Activated CD4-positive, alpha-beta T cell treated with anti-CD3 and anti-CD28 coated beads for 36 hours (primary cell): ENCODE results near the gene GGN. TPM values are rescaled to one million over a fixed set of nuclear protein-coding genes. Genes with fewer than 3 reads are reported as not detected.

ENCODE experiments used
- ATAC-seq: fragments of 200-7000 bp; cut with Tn5 transposase; one replicate; pipeline ENCODE4 v1.10.0; 2021; ENCODE audit warnings: mild to moderate bottlenecking, moderate library complexity
- CTCF ChIA-PET: fragments of 350-600 bp; sonication (Branson Sonifier 250); formaldehyde crosslinking; loops from one replicate; lab custom pipeline; 2021; ENCODE audit warnings: antibody characterized with exemption; lab: Charles Lee
- POLR2A ChIA-PET: fragments of 350-600 bp; sonication (Branson Sonifier 250); formaldehyde crosslinking; loops from one replicate; lab custom pipeline; 2021; ENCODE audit warnings: antibody characterized with exemption, inconsistent platforms; lab: Charles Lee
- DNase-seq: peaks from one replicate; pipeline ENCODE4 v3.0.0-alpha.2; 2020
- H3K27ac Mint-ChIP-seq: one replicate; pipeline ENCODE4 v1.8.0; 2021; ENCODE audit warnings: mixed read lengths
- H3K27me3 Mint-ChIP-seq: one replicate; pipeline ENCODE4 v1.8.0; 2021; ENCODE audit warnings: mixed read lengths
- H3K36me3 Mint-ChIP-seq: one replicate; pipeline ENCODE4 v1.8.0; 2021; ENCODE audit warnings: low read depth, mixed read lengths
- H3K4me1 Mint-ChIP-seq: one replicate; pipeline ENCODE4 v1.8.0; 2021; ENCODE audit warnings: mixed read lengths
- H3K4me3 Mint-ChIP-seq: one replicate; pipeline ENCODE4 v1.8.0; 2021; ENCODE audit warnings: mild to moderate bottlenecking, moderate library complexity, mixed read lengths
- H3K9me3 Mint-ChIP-seq: one replicate; pipeline ENCODE4 v1.8.0; 2021; ENCODE audit warnings: low read depth, mixed read lengths
- intact Hi-C, 2 experiments: fragments of 100-400 bp; cut with DNase I in 1 of 2; cut with micrococcal nuclease in 1 of 2; formaldehyde crosslinking; loops; one replicate each; pipeline versions ENCODE4 v1.14.2 to v1.15.1; 2022 to 2024; cut with DNase I, micrococcal nuclease
- total RNA-seq, 2 experiments: library from RNA; stranded (reverse); gene quantifications; one replicate each; pipeline ENCODE4 v1.2.3, GENCODE V29; 2021

Gene GGN
- total RNA-seq, 2 experiments from 2014 or later, result 0.30 to 0.51 TPM

DNA sequence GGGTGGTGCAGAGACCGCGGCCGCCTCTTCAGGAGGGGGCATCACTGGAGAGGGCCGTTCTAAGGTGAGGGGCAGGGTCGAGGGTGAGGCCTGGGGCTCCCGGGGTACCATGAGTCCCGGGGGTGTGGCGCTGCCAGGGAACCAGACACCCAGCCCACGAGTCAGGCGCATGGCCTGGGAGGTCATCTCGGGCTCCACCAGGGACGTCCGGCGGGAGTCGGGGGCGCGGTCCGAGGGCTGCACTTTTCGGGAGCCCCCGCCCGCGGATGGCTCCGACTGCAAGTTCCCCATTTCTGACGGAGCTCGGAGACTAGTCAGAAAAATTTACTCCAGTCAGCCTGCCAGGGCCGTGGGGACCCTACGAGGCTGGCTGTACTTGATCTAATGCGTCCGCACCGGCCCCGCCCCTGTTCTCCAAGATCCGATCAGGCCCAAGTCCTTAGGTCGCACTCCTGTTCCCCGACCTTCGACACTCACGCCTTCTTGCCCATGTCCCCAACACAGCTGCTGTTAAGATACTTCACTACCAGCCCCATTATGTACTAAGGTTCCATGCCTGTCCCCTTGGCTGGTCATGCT is 774 bp downstream of the GGN start:
- Mint-ChIP-seq H3K36me3 (peaks cover 35% of the 10 kb centered on the region), H3K27ac (peak overlapping the region; percentile 27), H3K4me3 (peak overlapping the region; percentile 74), H3K4me1 (peaks cover 24% of the 10 kb centered on the region), H3K27me3 (peaks cover 13% of the 10 kb centered on the region), H3K9me3 (no peaks in the 10 kb centered on the region)
- intact Hi-C loops, result loop anchor here (1.0 to 5.0 kb wide), 7 partner anchors 24 to 445 kb away; partner anchors contain the start of genes CATSPERG (in 1 of the 2), ECH1 (in 1 of the 2), EIF3K (in 1 of the 2) and MAP4K1 (in 1 of the 2)
- CTCF ChIA-PET, result interaction anchor here (0.7 to 3.6 kb wide), 4 partner anchors 13 to 104 kb away, joined by 3 to 28 read pairs (median 7); partner anchors contain the start of genes FAM98C and PSMD8
- POLR2A ChIA-PET, result interaction anchor here (0.5 to 1.9 kb wide), 6 partner anchors 9 to 1158 kb away, joined by 3 to 26 read pairs (median 4); partner anchors contain the start of genes FAM98C and PSMD8
- no peak for DNase-seq
- no peak for ATAC-seq

- intact Hi-C loops, result loop anchor here (2.0 to 5.0 kb wide), 6 partner anchors 24 to 446 kb away; partner anchors contain the start of genes CATSPERG (in 1 of the 2), ECH1 (in 1 of the 2), EIF3K (in 1 of the 2) and MAP4K1 (in 1 of the 2)
- Mint-ChIP-seq H3K27me3 (peaks cover 13% of the 10 kb centered on the region), H3K9me3 (no peaks in the 10 kb centered on the region), H3K27ac (no peak overlapping the region), H3K36me3 (peaks cover 41% of the 10 kb centered on the region), H3K4me3 (no peak overlapping the region), H3K4me1 (peaks cover 24% of the 10 kb centered on the region)
- CTCF ChIA-PET, result interaction anchor here (0.6 kb wide), 1 partner anchor 12 kb away, joined by 7 read pairs; the partner anchor contains the start of gene PSMD8
- POLR2A ChIA-PET, result no interaction called here
- DNase-seq (no peak), ATAC-seq (no peak)
Measured at GRCh38 chr19:38386300-38386970, 1.4 kb downstream of the GGN start.

DNA sequence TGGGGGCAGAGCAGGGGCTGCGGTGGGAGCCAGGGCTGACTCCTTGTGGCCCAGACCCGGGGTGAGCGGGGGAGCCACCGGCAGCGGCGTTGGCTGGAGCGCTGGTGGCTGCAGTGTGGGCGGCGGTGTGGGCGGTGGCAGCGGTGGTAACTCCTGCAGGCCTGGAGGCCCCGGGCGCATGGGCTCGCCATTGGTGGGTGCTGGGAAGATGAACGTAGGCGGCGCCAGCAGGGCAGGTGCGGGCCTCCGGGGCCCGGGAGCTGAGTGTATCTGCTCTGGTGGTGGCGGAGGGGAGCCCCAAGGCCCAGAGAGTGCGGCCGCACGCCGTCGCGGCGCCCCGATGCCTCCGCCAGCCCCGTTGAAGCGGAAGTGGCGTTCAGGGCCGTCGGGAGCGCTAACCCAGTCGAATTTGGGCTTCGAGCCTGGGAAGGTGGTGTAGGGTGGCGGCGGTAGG is 2.0 kb downstream of the GGN start:
- ATAC-seq, result no peak
- Mint-ChIP-seq H3K27me3 (peaks cover 11% of the 10 kb centered on the region), H3K36me3 (peaks cover 47% of the 10 kb centered on the region), H3K4me1 (peaks cover 24% of the 10 kb centered on the region), H3K9me3 (no peaks in the 10 kb centered on the region), H3K27ac (no peak overlapping the region), H3K4me3 (no peak overlapping the region)
- ChIA-PET POLR2A (no interaction called here), CTCF (no interaction called here)
- peak; percentile 30 for DNase-seq
- intact Hi-C loops, result loop anchor here (2.0 to 5.0 kb wide), 6 partner anchors 23 to 446 kb away; partner anchors contain the start of genes CATSPERG (in 1 of the 2), ECH1 (in 1 of the 2), EIF3K (in 1 of the 2) and MAP4K1 (in 1 of the 2)

DNA sequence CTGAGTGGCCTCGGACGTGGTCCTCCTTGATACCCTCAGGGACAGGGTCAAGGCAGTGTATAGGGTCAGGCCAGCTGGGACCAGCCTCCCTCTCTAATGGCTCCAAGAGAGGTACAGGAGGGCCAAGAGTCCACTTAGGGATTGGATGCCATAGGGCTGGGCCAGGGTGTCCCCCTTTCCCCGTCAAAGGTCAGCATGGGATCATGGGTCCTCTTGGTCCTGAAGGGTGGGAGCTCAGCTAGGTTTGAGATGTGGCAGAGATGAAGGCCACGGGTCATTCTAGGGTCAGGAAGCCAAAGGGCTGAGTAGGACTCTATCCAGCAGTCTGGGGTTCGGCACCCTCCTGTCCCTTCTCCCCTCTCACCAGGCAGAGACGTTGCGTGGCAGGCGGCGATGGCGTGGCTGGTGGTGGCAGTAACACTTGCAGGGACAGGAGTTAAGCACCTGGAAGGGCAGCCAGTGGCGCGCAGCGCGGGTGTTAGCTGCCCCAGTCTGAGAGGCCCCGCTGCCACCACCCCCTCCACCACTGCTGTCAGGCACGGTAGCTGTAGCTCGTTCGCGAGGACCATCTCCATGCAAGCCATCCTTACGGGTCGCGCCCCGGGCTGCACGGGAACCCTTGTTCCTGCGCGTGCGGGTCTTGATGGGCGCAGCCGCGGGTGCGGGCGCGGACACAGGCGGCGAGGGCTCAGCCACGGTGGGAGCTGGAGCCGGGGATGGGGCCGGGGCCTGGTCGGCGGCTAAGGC is 2.6 kb downstream of the GGN start:
- H3K9me3 Mint-ChIP-seq, result no peaks in the 10 kb centered on the region
- no peak overlapping the region for H3K4me3 Mint-ChIP-seq
- ChIA-PET POLR2A (interaction anchor here (1.1 kb wide), 1 partner anchor 11 kb away, joined by 3 read pairs; the partner anchor contains the start of gene PSMD8), CTCF (interaction anchor here (1.0 kb wide), 1 partner anchor 11 kb away, joined by 4 read pairs; the partner anchor contains the start of gene PSMD8)
- peaks cover 24% of the 10 kb centered on the region for H3K4me1 Mint-ChIP-seq
- intact Hi-C loops, result loop anchor here (5.0 kb wide), 5 partner anchors 48 to 447 kb away; partner anchors contain the start of genes CATSPERG (in 1 of the 2), ECH1 (in 1 of the 2), EIF3K (in 1 of the 2) and MAP4K1 (in 1 of the 2)
- no peak overlapping the region for H3K27ac Mint-ChIP-seq
- ATAC-seq (no peak), DNase-seq (peak; percentile 19)
- peaks cover 53% of the 10 kb centered on the region for H3K36me3 Mint-ChIP-seq
- H3K27me3 Mint-ChIP-seq, result peaks cover 9% of the 10 kb centered on the region

- H3K4me3 Mint-ChIP-seq, result no peak overlapping the region
- no peaks in the 10 kb centered on the region for H3K9me3 Mint-ChIP-seq
- DNase-seq, result no peak
- no peak overlapping the region for H3K27ac Mint-ChIP-seq
- H3K4me1 Mint-ChIP-seq, result peaks cover 20% of the 10 kb centered on the region
- H3K36me3 Mint-ChIP-seq, result peaks cover 60% of the 10 kb centered on the region
- intact Hi-C loops, result loop anchor here (5.0 kb wide), 5 partner anchors 47 to 448 kb away; partner anchors contain the start of genes CATSPERG (in 1 of the 2), ECH1 (in 1 of the 2), EIF3K (in 1 of the 2) and MAP4K1 (in 1 of the 2)
- CTCF ChIA-PET, result interaction anchor here (1.0 kb wide), 2 partner anchors 10 to 18 kb away, joined by 4 read pairs; partner anchors contain the start of genes FAM98C and PSMD8
- POLR2A ChIA-PET, result interaction anchor here (0.8 to 1.1 kb wide), 2 partner anchors 10 kb away, joined by 3 read pairs; partner anchors contain the start of gene PSMD8
- H3K27me3 Mint-ChIP-seq, result peaks cover 5% of the 10 kb centered on the region
- ATAC-seq, result no peak
Measured at GRCh38 chr19:38384209-38385027, 3.4 kb downstream of the GGN start.

DNA sequence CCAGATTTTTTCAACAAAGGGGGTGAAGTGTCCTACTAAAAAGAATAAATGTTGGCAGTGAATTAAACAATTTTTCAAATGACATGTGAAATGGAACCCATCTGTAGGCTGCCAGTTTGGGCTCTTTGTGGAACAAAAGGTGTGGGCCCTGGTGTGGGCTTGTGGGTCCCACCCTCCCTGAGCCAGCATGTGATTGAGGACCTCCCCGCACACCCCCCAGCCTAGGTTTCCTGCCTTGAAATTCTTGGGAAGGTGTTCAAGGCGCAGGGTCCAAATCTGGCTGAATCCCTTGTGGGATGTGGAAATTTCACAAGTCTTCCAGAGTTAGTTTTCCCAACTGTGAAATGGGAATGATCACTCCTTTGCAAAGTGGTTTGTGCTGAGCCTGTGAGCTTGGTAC is 4.1 kb downstream of the GGN start:
- intact Hi-C loops, result no loop called here
- ChIA-PET CTCF (interaction anchor here (1.0 kb wide), 1 partner anchor 19 kb away, joined by 4 read pairs; the partner anchor contains the start of gene FAM98C), POLR2A (interaction anchor here (0.8 kb wide), 1 partner anchor 9 kb away, joined by 3 read pairs; the partner anchor contains the start of gene PSMD8)
- H3K27me3 Mint-ChIP-seq, result peaks cover 4% of the 10 kb centered on the region
- H3K36me3 Mint-ChIP-seq, result peaks cover 66% of the 10 kb centered on the region
- no peaks in the 10 kb centered on the region for H3K9me3 Mint-ChIP-seq
- no peak overlapping the region for H3K4me3 Mint-ChIP-seq
- ATAC-seq, result no peak
- DNase-seq, result no peak
- H3K27ac Mint-ChIP-seq, result no peak overlapping the region
- H3K4me1 Mint-ChIP-seq, result peaks cover 14% of the 10 kb centered on the region

DNA sequence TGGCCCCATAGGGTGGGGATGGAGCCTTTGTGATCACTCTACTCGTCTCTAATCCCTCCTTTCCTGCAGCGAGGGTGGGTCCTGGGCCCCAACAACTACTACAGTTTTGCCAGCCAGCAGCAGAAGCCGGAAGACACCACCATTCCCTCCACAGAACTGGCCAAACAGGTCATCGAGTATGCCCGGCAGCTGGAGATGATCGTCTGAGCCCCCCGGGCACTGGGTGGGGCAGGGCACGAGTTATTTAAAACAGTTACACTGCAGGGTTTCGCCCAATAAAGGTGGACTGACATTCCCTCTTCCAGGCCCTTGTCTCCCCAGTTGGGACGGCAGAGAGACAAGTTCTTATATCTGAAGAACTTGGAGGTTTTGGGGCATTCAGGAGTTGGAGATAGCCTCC is 4.7 kb downstream of the GGN start:
- ChIA-PET POLR2A (no interaction called here), CTCF (no interaction called here)
- DNase-seq (no peak), ATAC-seq (no peak)
- Mint-ChIP-seq H3K36me3 (peaks cover 66% of the 10 kb centered on the region), H3K4me1 (peaks cover 12% of the 10 kb centered on the region), H3K4me3 (no peak overlapping the region), H3K27me3 (peaks cover 4% of the 10 kb centered on the region), H3K9me3 (no peaks in the 10 kb centered on the region), H3K27ac (no peak overlapping the region)
- intact Hi-C loops, result no loop called here

DNA sequence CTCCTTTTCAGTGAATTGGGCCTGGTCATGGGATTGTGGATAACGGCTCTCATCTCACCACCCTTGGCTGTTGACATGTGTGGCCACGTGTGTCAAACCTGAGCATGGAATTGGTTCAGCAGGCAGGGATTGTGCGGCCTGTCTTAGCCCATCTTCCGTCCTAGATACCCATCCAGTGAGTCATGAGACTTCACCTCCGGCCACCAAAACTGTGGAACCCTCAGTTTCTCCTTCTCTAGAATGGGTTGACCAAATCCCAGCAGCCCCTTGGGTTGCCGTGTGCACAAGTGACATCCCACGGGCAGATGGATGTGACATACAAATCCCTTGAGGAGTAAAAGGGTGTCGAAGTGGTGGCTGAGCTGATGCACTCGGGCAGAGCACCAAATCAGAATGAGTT is 6.7 kb downstream of the GGN start:
- peaks cover 12% of the 10 kb centered on the region for H3K4me1 Mint-ChIP-seq
- H3K4me3 Mint-ChIP-seq, result no peak overlapping the region
- H3K27me3 Mint-ChIP-seq, result no peaks in the 10 kb centered on the region
- intact Hi-C loops, result no loop called here
- DNase-seq (no peak), ATAC-seq (no peak)
- no peaks in the 10 kb centered on the region for H3K9me3 Mint-ChIP-seq
- ChIA-PET POLR2A (no interaction called here), CTCF (no interaction called here)
- peaks cover 75% of the 10 kb centered on the region for H3K36me3 Mint-ChIP-seq
- H3K27ac Mint-ChIP-seq, result no peak overlapping the region

GRCh38 chr19:38378866-38379265 is 9.0 kb downstream of the GGN start:
- H3K27ac Mint-ChIP-seq, result no peak overlapping the region
- ATAC-seq (no peak), DNase-seq (no peak)
- H3K4me1 Mint-ChIP-seq, result peaks cover 26% of the 10 kb centered on the region
- H3K9me3 Mint-ChIP-seq, result no peaks in the 10 kb centered on the region
- peaks cover 73% of the 10 kb centered on the region for H3K36me3 Mint-ChIP-seq
- ChIA-PET POLR2A (no interaction called here), CTCF (interaction anchor here (0.7 kb wide), 1 partner anchor 1119 kb away, joined by 4 read pairs; no protein-coding TSS in a partner anchor)
- H3K4me3 Mint-ChIP-seq, result no peak overlapping the region
- H3K27me3 Mint-ChIP-seq, result no peaks in the 10 kb centered on the region
- intact Hi-C loops, result no loop called here

- Mint-ChIP-seq H3K4me3 (no peak overlapping the region), H3K27me3 (no peaks in the 10 kb centered on the region), H3K9me3 (no peaks in the 10 kb centered on the region), H3K4me1 (peaks cover 26% of the 10 kb centered on the region), H3K27ac (peak overlapping the region; percentile 31), H3K36me3 (peaks cover 57% of the 10 kb centered on the region)
- CTCF ChIA-PET, result no interaction called here
- DNase-seq, result no peak
- no peak for ATAC-seq
- POLR2A ChIA-PET, result no interaction called here
- intact Hi-C loops, result no loop called here
Measured at GRCh38 chr19:38377052-38377451, 10.8 kb downstream of the GGN start.
